OCI-LY3 (cell line): ENCODE data around the gene ROR1.

Experiments
- H2AFZ ChIP-seq: fragments of 200-600, 300-600 bp; shearing (Covaris generic); 2 replicates; pipeline ENCODE4 v1.6.0; 2014; ENCODE audit warnings: antibody characterized with exemption, low read depth, low read length
- H3K27ac ChIP-seq: fragments of 200-600, 300-600 bp; sonication (generic); 2 replicates; pipeline ENCODE4 v1.5.1; 2014; ENCODE audit warnings: mild to moderate bottlenecking, low read length, moderate library complexity, mixed read lengths
- H3K27me3 ChIP-seq: fragments of 200-600, 300-600 bp; sonication (generic); 2 replicates; pipeline ENCODE4 v1.6.1; 2014; ENCODE audit warnings: low read depth, low read length, mixed read lengths
- H3K36me3 ChIP-seq: fragments of 200-600, 300-600 bp; sonication (generic); replicated peaks from 2 replicates; pipeline ENCODE3; 2014; ENCODE audit warnings: low read depth, low read length, mixed read lengths
- H3K4me1 ChIP-seq: fragments of 300-600, 200-600 bp; sonication (generic); 2 replicates; pipeline ENCODE4 v1.6.1; 2014; ENCODE audit warnings: low read length, mixed read lengths
- H3K4me2 ChIP-seq: fragments of 200-600, 300-600 bp; sonication (generic); 2 replicates; pipeline ENCODE4 v1.6.1; 2014; ENCODE audit warnings: low read length, mixed read lengths
- H3K4me3 ChIP-seq: fragments of 300-600, 200-600 bp; sonication (generic); 2 replicates; pipeline ENCODE4 v1.5.1; 2014; ENCODE audit warnings: antibody characterized with exemption, mild to moderate bottlenecking, low read length, moderate library complexity
- H3K79me2 ChIP-seq: fragments of 300-600, 200-600 bp; shearing (Covaris generic); 2 replicates; pipeline ENCODE4 v1.6.1; 2014; ENCODE audit warnings: mild to moderate bottlenecking, low read length, mixed read lengths
- H3K9ac ChIP-seq: fragments of 300-600, 200-600 bp; shearing (Covaris generic); 2 replicates; pipeline ENCODE4 v1.6.0; 2014; ENCODE audit warnings: mild to moderate bottlenecking, low read length, moderate library complexity
- H3K9me3 ChIP-seq: fragments of 200-600, 300-600 bp; shearing (Covaris generic); 2 replicates; pipeline ENCODE4 v1.6.1; 2014; ENCODE audit warnings: low read length, mixed read lengths; ENCODE audit not compliant: insufficient read depth
- H4K20me1 ChIP-seq: fragments of 200-600, 300-600 bp; sonication (generic); 2 replicates; pipeline ENCODE4 v1.6.1; 2016; ENCODE audit warnings: low read length, mixed read lengths; ENCODE audit not compliant: insufficient read depth
- CTCF ChIP-seq: fragments of 200-600, 300-600 bp; sonication (generic); IDR thresholded peaks from 2 replicates; pipeline ENCODE4 v1.5.1; 2014; ENCODE audit warnings: antibody characterized with exemption, low read length, low read depth
- EZH2phosphoT487 ChIP-seq: fragments of 200-600 bp; shearing (Covaris generic); IDR thresholded peaks from 2 replicates; pipeline ENCODE4 v1.6.1; 2018; ENCODE audit warnings: antibody characterized with exemption, mixed run types, low read depth

The ROR1 gene

GRCh38 chr1:64084451-64084850, 310.6 kb downstream of the ROR1 start:
- Histone ChIP-seq H2AFZ (no peak overlapping the region), H3K27me3 (no peaks in the 10 kb centered on the region), H3K9me3 (no peaks in the 10 kb centered on the region), H3K4me2 (no peak overlapping the region), H3K4me3 (no peak overlapping the region), H3K27ac (no peak overlapping the region), H3K4me1 (peaks cover 9% of the 10 kb centered on the region), H4K20me1 (no peaks in the 10 kb centered on the region), H3K36me3 (no peaks in the 10 kb centered on the region), H3K79me2 (no peaks in the 10 kb centered on the region), H3K9ac (no peak overlapping the region)
- no peak for TF ChIP-seq EZH2phosphoT487
- TF ChIP-seq CTCF: no peak

DNA sequence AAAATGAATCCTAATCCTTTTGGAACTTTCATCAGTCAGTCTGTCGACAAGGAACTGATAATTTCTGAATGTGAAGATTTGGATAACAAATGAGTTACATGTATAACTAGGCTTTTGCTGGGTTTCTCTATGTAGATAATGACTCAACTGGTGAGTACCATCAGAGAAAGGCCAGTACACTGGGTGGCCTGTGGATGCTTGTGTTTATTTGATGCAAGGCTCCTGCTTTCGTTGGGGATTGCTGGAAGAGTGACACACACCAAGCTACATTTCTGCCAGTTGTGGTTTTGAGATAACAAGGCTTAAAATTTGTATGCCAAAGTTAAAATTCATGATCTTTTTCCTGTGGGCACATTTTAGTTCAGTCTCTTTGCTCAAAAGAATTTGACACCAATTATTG, 314.0 kb downstream of the ROR1 start:
- Histone ChIP-seq H3K4me1 (peaks cover 9% of the 10 kb centered on the region), H3K4me2 (no peak overlapping the region), H4K20me1 (no peaks in the 10 kb centered on the region), H3K9ac (no peak overlapping the region), H3K27ac (no peak overlapping the region), H3K4me3 (no peak overlapping the region), H2AFZ (no peak overlapping the region), H3K36me3 (no peaks in the 10 kb centered on the region), H3K79me2 (no peaks in the 10 kb centered on the region), H3K9me3 (no peaks in the 10 kb centered on the region), H3K27me3 (no peaks in the 10 kb centered on the region)
- TF ChIP-seq CTCF: no peak
- TF ChIP-seq EZH2phosphoT487: no peak

GRCh38 chr1:64090436-64090835, 316.6 kb downstream of the ROR1 start:
- Histone ChIP-seq H3K27me3 (no peaks in the 10 kb centered on the region), H3K4me2 (no peak overlapping the region), H3K9ac (no peak overlapping the region), H3K4me1 (peaks cover 9% of the 10 kb centered on the region), H3K27ac (no peak overlapping the region), H3K9me3 (no peaks in the 10 kb centered on the region), H3K4me3 (no peak overlapping the region), H4K20me1 (no peaks in the 10 kb centered on the region), H2AFZ (no peak overlapping the region), H3K36me3 (no peaks in the 10 kb centered on the region), H3K79me2 (no peaks in the 10 kb centered on the region)
- no peak for TF ChIP-seq CTCF
- no peak for TF ChIP-seq EZH2phosphoT487

GRCh38 chr1:64092851-64093371, 319.1 kb downstream of the ROR1 start:
- H3K4me1 ChIP-seq: peaks cover 3% of the 10 kb centered on the region
- no peak overlapping the region for H3K4me3 ChIP-seq
- H3K9ac ChIP-seq: no peak overlapping the region
- TF ChIP-seq CTCF (no peak), EZH2phosphoT487 (no peak)
- H3K4me2 ChIP-seq: no peak overlapping the region
- no peaks in the 10 kb centered on the region for H3K9me3 ChIP-seq
- no peaks in the 10 kb centered on the region for H3K79me2 ChIP-seq
- no peaks in the 10 kb centered on the region for H3K36me3 ChIP-seq
- H4K20me1 ChIP-seq: no peaks in the 10 kb centered on the region
- no peak overlapping the region for H3K27ac ChIP-seq
- H3K27me3 ChIP-seq: no peaks in the 10 kb centered on the region
- H2AFZ ChIP-seq: no peak overlapping the region
